GM18508 (cell line): ENCODE results near the gene MAN1A1.

Experiments
- ATAC-seq: cut with Tn5 transposase; IDR thresholded peaks from one replicate; pipeline ENCODE4 v1.9.1; 2021; ENCODE audit warnings: moderate number of reproducible peaks; ENCODE audit not compliant: insufficient read depth, unreplicated experiment

The MAN1A1 gene

DNA sequence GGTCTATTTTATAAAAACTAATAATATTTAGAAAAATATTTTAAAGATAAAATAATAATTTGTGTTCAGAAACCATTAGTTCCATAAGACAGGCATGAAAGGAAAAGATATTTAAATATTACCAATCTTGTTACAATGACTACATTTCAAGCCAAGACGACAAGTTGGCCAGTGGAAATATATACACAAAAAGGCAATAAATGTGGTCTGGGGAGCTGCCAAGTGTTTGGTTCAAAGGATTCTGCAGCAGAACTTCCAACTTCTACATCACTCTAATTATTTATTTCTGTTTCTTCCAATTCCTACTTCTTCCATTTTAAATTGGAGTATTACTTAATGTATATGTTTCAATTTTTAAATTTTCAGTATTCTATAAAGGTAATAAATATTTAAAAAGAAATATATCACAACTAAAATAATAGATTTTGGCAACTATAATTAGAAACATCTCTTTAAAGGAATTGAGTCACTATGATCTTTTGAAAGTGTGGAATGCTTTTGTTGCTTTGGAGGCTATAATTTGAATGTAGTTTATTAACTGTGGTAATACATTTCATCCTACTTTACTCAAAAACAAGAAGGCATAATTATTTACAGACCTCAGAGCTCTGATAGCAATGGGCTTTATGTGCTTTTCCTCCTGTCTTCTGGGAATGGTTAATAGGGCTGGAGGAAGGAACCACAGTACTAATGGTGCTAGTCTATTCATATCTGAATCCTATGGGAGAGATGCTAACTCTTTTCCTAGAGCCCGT lies 141.4 kb downstream of the MAN1A1 start:
- ATAC-seq = no peak

DNA sequence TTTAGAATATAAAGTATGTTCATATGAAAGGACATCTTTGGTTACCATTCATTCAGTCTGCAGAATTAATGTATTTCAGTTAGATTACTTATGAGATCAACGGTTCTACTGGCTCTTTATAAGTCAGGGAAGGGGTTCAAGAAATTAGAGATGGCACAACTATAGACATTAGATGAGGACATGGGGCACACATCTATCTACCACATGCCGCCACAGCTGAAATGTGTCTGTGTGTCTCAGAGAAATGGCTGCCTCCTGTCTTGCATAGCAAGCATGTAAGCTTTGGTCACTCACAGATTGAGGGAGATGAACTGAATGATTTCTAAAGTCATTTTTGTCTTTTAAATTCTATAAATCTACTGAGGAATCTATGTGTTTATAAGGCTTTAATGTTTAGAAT lies 142.2 kb downstream of the MAN1A1 start:
- no peak for ATAC-seq

DNA sequence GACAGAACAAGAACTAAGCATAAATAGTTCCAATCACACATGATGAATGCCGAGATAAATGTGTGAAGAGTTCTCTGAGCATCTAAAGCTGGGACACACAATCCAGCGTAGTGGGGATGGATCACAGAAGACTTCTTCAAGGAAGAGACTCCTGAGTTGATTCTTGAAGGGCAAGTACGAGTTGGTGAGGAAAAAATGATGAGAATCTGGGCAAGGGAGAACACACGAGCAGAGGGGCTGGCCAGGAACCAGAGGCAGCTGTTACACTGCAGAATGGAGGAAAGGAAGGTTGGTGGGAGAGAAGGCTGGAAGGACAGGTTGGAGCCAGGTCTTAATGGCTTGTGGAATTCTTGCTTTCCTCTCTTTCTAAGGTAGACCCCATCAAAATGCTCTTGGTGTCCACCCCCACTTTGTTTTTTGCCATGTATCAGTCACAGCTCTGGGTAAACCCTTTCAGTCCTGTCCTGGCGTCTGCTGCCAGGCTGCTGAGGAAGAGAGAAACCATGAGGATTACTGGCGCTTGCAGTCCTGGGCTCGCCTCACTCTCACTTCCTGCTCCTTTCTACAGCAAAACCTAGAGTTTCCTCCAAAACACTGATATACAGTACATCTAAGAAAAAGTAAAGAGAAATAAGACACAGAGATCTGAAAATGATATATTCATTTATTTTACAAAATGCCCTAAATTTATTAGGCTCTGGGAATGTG lies 143.5 kb downstream of the MAN1A1 start:
- ATAC-seq = peak; percentile 85

DNA sequence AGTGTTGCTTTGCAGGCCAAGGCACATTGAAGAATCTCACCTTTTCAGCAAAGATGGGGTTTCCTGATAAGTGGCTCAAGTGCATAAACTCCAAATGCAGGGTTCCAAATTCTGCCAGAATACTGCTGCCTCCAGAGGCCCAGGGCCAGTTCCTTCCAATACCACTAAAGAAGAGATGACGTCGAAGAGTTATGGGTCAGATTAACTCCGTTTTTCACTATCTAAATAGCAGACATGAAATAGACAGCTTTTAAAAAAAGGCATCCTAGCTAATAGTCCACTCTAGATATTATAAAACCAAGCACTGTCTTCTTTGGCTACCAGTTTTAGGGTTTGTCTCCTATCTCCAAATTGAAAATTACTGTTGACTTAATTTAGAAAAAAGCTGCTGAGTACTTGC lies 144.8 kb downstream of the MAN1A1 start:
- ATAC-seq = no peak

DNA sequence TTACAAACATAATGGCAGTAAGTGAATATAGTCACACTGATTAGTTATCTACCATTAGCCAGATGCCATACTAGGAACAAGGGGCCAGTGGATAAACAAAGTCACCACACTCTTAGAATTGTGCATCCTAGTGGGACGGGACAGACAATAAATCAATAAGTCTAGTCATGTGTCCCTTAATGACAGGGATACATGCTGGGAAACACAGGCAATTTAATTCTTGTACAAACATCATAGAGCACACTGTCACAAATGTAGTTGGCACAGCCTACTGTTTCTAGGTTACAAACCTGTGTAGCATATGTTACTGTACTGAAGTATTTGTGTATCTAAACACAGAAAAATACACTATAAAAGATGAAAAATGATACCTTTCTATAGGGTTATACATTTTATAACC lies 148.1 kb downstream of the MAN1A1 start:
- no peak for ATAC-seq

DNA sequence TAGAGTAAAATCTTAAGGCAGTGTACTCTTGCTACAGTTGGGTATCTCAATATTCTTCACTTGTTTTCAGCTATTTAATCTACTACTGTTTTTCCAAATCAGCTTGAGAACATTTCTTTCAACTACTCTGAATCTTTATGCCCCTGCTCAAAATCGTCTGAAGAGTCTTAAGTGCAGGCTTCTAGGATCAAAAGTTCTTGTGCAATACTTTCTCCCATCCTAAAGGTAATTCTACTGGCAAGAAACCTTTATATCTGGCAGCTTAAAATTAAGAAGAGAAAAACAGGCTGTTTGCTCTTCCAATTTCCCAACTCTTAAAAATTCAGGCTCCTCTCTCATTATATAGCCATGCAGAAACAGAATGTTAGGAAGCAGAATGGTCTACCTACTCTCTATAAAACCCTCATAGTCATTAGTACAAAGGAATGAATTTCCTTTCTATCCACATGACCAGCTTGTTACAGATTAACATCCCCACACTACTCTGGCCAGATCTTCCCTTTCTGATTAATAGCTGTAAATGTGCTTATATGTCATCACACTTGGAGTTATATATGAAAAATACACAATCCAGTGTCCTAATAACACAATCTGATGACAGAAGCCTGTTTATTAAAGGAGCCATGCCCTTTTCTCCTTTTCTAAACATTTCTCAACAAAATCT lies 148.9 kb downstream of the MAN1A1 start:
- ATAC-seq = no peak

DNA sequence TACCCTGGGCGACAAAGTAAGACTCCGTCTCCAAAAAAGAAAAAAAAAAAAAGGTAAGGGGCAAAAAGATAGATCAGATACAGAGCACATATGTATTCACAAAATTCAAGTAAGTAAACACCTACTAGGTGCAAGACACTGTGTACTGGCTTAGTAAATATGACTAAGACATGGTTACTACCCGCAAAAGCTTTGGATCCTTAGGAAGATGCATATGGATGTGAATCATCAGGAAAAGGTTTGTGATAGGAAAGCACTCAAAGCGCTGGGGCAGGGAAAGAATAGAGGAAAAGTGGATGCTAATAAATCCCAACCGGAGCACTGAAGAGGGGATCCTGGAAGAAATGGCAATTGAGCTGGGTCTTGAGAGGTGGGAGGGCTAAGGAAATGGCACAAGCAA lies 152.3 kb downstream of the MAN1A1 start:
- no peak for ATAC-seq

DNA sequence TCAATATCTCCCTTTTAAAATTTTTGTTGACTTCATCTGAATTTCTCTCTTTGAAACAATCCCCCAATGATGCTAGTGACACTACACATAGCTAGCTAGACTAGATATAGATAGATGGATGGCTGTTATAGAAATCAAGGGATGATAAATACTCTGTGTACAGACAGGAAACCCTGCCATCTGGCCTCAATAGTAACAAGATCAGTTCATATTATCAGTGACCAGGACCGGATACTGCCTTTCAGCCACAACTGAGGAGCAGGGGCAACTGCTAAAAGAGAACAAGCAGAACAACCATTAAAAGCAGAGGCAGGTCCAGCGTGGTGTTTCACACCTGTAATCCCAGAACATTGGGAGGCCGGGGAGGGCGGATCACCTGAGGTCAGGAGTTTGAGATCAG lies 152.8 kb downstream of the MAN1A1 start:
- no peak for ATAC-seq

DNA sequence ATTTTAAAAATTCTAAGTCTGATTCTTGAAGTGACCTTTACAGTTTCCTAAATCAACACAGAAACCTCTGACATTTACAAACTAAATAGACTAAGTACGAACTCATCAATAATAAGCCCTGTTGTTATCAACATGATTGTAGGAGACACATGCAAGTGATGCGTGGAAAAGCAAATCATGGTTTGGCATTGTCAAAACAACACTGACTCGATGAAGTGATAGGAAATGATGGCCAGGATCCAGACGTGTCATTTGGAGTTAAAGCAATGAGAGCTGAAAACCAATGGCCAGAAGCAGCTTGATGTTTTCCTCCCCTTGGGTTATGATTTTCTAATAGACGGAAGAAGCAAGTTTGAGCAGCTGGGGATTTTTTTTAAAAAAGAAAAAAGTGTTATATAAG lies 153.7 kb downstream of the MAN1A1 start:
- ATAC-seq = no peak

DNA sequence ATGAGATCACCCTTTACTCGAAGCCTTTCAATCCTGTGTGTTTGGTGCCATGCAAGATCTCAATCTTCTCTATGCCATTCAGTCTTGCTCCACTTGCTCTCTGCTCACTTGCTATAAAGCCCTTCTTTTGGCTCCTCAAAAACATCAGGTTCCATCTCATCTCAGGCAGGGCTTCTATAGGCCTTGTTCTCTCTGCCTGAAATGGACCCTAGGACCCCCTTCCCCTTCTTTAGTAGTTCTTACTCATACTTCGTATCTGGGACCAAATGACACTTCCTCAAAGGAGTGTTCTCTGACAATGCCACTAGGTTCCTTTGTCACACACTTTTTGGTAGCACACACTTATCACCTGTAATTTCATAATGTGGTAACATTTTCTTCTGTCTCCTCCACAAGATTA lies 154.4 kb downstream of the MAN1A1 start:
- ATAC-seq = no peak

DNA sequence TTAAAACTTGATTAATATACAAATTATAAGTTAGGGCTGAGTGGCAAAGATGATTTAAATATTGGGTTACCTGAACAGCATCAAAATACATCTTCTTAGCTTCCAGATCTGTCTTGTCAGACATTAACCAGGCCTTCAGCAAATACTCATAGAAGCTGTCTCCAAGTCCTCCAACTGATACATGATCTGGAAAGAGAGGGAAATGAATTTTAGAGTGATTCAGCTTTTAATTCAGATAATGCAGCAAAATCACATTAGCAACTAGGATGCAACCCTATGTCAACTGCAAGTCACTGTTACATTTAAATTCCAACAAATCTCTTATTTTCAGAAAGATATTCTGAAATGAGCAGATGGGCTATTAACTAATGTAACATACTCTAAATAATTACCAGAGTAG lies 155.9 kb downstream of the MAN1A1 start:
- no peak for ATAC-seq

DNA sequence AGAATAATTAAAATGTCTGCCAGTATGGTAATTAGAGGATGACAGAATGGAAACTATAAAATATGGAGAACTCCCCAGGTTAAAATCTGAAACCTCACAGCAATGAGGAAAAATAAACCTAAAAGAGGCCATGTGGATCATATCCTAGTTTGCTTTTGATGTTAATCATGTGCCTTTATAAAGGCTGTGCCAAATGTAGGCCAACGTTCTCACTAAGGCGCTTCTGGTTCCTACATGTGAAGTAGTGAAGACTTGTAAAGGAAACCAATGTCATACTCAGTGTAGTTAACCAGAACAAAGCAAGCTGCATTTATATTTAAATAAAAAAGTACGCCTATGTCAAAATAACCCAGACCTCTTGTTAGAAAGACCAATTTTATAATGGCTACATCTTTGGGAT lies 157.4 kb downstream of the MAN1A1 start:
- no peak for ATAC-seq

DNA sequence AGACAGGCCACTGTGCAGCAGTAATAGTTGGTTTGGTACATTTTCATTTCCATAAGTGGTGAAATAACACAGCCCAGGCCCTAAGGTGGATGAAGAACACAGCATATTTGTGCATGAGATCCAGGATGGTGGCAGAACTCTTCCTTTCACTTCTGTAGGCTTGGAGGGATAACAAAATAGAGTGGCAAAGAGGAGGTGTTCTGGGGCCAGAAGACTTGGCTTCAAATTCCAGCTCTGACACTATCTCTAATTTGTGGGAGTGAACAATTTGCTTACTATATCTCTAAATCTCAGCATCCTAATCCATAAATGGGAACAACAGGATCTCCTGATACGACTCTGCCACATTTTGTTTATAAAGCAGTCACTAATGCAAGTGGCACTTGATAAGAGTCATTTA lies 159.4 kb downstream of the MAN1A1 start:
- ATAC-seq = no peak

DNA sequence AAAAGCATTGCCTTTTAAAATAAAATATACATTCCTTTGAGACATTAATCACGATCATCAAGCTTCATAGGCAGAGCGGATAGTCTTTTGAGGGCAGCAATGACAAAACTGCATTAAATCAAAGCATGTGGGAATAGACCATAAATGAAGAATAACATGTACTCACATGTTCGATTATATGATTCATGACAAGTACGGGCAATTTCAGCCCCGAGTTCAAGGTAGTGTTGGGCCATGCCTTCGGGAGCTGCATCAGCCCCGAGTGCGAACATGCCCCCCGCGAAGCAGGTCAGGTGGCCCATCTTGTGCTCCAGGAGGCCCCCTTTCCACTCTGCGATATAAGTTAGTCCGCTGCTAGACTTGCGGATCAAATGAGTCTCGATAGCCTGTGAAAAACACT lies 160.1 kb downstream of the MAN1A1 start:
- ATAC-seq = no peak

DNA sequence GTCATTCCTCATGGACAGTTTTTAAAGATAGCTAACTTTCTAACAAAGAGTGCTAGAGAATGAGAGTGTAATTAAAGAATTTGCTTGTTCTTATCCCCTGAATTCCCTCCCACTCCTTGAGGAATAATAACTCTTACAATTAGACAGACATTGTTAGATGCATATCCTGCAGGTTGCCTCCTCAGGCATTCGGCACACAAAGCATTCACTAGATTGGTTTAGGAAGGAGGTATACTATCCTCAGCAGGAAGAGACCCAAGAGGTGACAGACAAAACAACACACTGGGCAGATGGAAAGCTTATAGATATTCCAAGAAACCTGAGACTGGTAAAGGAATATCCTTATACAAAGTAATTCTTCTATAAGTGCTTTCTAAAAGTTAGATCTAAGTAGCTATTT lies 162.0 kb downstream of the MAN1A1 start:
- ATAC-seq = no peak

DNA sequence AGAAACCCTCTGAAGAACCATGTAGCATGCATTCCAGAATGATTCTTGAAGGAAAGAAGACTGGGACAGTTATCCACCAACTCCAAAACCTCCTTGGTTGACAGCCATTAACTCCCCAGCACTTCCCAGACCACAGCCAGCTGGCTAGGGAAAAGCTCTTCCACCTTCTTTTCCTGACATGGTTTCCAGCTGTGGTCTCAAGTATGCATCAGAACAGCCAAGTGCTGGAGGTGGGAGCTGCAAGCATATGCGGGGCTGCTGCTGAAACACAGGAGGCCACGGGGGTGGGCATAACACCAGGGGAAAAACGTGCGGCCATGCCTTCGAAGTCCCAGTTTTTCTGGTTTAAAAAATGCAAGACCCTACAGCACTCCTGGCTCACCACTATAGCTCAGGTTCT lies 163.1 kb downstream of the MAN1A1 start:
- ATAC-seq = no peak

DNA sequence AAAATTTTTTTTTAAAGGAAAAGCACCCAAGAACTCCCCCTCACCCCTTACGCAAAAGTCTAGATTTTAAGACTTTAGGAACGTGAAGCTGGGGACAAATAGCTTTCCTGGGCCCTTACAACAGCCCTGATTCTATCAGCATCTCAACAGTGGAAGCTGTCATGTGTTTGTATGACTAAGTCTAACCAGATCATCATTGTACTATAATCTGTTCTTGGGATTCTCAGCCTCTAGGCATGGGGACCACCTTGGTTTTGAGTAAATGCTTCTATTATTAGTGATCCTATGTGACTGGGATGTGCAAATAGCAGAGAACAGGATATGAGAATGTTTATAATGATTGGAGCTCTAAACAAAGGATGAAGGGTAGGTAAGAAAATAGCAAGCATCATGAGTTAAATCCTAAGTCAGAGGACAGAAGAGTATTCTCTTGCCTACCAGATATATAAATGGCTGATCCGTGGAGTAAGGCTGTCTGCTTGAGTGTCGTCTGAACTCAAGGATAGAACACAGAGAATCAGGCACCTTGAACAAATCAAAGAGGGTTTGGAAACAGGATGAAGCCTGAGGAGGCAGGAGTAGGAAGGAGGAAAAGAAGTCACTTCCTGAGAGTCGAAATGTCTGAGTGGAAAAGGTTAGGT lies 165.4 kb downstream of the MAN1A1 start:
- no peak for ATAC-seq

DNA sequence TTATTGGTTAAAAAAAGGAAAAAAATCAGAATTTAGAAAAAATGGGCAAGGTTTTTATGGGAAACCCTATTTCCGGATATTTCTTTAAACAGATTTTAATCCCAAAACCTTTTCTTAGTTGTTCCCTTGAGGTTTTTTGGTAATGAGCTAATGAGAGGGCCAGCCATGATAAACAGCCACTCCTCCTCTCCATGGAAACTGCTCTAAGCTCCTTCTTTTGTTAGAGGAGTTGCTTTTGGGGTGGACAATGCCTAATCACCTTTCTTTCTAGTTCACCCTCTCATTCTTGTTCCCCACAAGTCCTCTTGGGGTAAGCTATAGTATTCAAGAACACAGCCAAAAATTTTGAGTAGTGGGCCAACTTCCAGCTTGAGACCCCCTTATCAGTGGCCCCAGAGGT lies 166.1 kb downstream of the MAN1A1 start:
- ATAC-seq = no peak

DNA sequence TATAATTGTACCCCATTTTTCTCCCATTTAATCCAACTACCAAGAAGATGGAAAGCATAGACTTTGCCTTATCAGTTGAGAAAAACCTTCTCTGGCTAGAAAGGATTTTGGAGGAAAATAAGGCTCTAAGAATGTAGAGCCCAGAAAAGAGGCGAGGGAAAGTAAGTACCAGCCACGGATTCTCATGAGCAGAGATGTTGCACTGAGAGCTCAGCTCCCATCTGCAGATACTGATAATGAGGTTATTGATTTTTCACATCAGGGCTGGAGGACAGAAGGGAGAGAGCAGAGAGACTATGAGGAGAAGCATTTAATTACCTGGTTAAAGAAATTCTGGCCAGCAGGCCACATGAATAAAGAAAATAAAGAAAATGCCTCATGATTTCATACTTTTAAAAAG lies 166.7 kb downstream of the MAN1A1 start:
- no peak for ATAC-seq

DNA sequence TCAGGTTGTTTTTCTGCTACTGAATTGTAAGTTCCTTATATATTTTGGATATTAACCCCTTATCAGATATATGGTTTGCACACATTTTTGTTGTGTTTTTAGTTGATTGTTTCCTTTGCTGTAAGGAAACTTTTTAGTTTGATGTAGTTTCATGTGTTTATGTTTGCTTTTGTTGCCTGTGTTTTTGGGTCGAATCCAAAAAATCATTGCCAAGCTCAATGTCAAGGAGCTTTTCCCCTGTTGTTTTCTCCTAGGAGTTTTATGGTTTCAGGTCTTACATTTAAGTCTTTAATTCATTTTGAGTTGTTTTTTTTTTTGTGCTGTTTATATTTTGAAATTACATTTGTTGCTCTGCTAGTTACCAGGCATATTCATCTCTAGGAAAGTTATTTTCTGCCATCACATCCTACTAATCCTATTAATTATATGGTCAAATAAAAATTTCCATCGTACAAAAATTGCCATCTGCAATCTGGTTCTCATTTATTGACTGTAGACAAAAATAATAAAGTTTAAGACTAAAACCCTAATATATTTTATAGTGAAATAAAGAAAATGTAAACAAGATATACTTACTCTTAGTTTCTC lies 167.3 kb downstream of the MAN1A1 start:
- ATAC-seq = no peak

DNA sequence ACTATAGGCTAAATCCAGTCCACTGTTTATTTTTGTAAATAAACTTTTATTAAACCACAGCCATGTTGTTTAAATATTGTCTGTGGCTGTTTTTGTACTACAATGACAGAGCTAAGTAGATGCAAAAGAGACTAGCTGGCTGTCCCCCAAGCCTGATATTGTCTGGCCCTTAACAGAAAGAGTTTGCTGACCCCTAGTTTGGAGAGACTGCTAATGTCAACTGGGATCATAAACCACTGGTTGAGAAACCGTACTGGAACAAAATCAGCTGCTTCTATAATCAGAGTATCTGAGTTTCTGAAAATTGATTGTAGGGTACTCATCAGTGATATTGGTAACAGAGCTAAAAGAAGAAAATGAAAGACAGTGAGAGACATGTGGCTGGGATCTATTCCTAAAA lies 168.5 kb downstream of the MAN1A1 start:
- no peak for ATAC-seq
